AG04449 (cell line): ENCODE data around the gene CDKN2B-AS1.
A peak's percentile ranks its signal among the peaks of the same experiment; 100 is the strongest.

Experiments used
- CTCF ChIA-PET: fragments of 350-600 bp; formaldehyde crosslinking; extraction: SDS; loops from one replicate; lab custom pipeline; 2021; ENCODE audit warnings: antibody characterized with exemption; lab: Yijun Ruan, JAX
- POLR2A ChIA-PET: fragments of 400-600, 350-600 bp; formaldehyde crosslinking; extraction: SDS; loops from one replicate; lab custom pipeline; 2020; ENCODE audit warnings: antibody characterized with exemption, inconsistent platforms; lab: Yijun Ruan, JAX
- DNase-seq: peaks from one replicate; pipeline ENCODE4 v3.0.0-alpha.2; 2010; ENCODE audit warnings: low read depth, low spot score
- H3K4me3 ChIP-seq: 2 replicates; pipeline ENCODE4 v1.5.1; 2011; ENCODE audit warnings: low read depth, mild to moderate bottlenecking, control low read depth, low read length
- TF ChIP-seq, protein P1 (sequence below): IDR thresholded peaks from one replicate; pipeline ENCODE4 v1.5.1; 2011; ENCODE audit warnings: mild to moderate bottlenecking, moderate library complexity, low read length, control low read depth, inconsistent platforms; ENCODE audit not compliant: insufficient read depth; ENCODE audit errors: missing control alignments

Gene CDKN2B-AS1

DNA sequence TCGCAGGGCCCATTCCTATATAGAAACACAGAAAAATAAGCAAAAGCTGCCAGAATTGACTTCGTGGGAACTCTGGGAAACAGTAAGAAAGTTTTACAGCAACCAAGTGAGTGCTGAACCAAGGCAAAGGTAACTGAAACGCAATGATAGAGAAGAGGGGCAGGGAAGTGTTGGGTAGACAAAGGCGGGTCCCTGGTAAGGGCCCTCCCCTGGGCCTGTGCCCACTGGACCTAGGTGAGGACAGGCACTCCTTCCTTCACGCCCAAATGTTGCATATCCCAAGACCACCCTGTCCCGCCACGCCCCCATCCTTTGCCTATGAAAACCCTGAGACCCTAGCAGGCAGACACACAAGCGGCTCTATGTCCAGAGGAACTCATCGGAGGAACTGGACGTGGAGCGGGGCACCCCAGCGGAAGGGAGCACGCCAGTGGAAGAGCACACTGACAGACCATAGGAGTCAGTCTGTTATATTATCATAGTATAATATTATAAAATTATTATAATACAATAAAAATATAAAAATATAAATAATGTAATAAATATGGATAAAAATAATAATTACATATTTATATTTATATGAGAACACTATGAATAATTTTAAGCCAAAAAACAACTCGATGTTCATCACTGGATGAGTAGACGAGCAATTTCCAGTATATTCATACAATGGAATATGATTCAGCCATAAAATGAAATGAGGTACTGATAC, 28.3 kb upstream of the CDKN2B-AS1 start:
- ChIA-PET POLR2A (no interaction called here), CTCF (interaction anchor here (0.7 to 1.2 kb wide), 8 partner anchors 11 to 154 kb away, joined by 3 to 7 read pairs (median 4); no protein-coding TSS in a partner anchor)
- DNase-seq, result no peak
- H3K4me3 ChIP-seq, result no peak overlapping the region
- TF ChIP-seq, protein P1, sequence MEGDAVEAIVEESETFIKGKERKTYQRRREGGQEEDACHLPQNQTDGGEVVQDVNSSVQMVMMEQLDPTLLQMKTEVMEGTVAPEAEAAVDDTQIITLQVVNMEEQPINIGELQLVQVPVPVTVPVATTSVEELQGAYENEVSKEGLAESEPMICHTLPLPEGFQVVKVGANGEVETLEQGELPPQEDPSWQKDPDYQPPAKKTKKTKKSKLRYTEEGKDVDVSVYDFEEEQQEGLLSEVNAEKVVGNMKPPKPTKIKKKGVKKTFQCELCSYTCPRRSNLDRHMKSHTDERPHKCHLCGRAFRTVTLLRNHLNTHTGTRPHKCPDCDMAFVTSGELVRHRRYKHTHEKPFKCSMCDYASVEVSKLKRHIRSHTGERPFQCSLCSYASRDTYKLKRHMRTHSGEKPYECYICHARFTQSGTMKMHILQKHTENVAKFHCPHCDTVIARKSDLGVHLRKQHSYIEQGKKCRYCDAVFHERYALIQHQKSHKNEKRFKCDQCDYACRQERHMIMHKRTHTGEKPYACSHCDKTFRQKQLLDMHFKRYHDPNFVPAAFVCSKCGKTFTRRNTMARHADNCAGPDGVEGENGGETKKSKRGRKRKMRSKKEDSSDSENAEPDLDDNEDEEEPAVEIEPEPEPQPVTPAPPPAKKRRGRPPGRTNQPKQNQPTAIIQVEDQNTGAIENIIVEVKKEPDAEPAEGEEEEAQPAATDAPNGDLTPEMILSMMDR, result no peak

DNA sequence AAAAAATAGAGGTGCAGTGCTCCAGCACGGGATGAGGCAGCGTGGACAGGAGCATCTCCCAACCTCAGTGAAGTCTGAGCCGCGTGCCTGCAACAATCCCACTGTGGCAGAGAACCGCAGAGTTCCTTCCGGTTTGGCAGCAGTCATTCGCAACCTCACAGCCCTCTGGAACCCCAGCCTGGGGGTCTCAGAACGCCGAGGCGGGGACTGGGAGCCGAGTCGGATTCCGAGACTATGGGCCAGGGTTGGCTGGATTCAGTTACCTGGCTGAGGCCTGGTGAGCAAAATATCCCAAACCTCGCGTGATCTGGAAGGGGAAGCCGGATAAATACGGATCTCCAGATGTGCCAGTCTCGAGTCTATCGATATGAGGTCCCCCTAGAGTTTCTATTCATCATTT, 27.4 kb upstream of the CDKN2B-AS1 start:
- ChIA-PET POLR2A (no interaction called here), CTCF (interaction anchor here (1.3 to 5.0 kb wide), 4 partner anchors 19 to 153 kb away, joined by 4 to 32 read pairs (median 18); partner anchors contain the start of gene CDKN2B)
- TF ChIP-seq, protein P1, result no peak
- no peak for DNase-seq
- H3K4me3 ChIP-seq, result no peak overlapping the region

DNA sequence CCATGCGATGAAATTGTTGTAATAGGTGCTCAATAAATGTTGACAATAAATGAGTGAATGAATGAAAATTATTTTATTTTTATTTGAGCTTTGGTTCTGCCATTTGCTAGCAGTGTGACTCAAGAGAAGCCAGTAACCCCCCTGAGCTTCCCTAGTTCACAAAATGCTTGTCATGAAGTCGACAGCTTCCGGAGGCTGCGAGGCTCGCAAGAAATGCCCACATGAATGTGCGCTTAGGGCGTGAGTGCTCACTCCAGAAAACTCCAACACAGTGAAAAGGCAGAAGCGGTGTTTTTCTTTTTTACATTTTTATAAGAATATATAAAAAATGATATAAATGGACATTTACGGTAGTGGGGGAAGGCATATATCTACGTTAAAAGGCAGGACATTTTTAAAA, 26.9 kb upstream of the CDKN2B-AS1 start:
- DNase-seq, result no peak
- TF ChIP-seq, protein P1, result no peak
- POLR2A ChIA-PET, result no interaction called here
- CTCF ChIA-PET, result interaction anchor here (1.0 to 5.0 kb wide), 7 partner anchors 18 to 276 kb away, joined by 3 to 32 read pairs (median 7); partner anchors contain the start of gene CDKN2B
- no peak overlapping the region for H3K4me3 ChIP-seq

DNA sequence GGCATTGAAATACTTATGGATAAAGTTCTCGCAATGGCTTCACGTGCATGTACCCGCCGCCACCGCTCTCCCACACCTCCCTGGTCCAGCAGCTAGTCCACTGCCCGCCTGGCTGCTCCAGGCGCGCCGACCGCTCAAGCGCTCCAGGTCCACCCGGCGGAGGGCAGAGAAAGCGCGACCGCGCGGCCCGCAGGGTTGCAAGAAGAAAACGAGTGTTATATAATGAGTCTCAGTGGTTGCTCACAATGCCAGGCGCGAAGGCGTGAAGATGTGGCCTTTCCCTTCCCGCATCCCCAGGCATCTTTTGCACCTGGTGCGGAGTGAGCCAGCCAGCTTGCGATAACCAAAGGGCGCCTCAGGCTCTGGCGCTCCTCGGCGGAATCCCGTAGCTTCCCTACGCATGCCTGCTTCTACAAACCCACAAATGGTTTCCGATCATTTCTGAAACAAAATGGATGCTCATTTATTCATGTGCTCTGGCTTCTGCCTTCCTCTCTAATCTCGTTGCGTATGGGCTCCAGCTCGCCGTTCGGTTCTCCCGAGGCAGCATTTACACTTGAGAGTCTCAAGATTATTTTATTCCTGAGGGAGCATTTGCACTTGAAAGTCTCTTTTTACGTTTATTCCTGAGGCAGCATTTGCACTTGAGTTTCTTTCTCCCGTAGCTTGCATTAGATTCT, 26.1 kb upstream of the CDKN2B-AS1 start:
- POLR2A ChIA-PET, result no interaction called here
- TF ChIP-seq, protein P1, result no peak
- CTCF ChIA-PET, result interaction anchor here (1.0 to 5.0 kb wide), 7 partner anchors 18 to 276 kb away, joined by 3 to 32 read pairs (median 7); partner anchors contain the start of gene CDKN2B
- H3K4me3 ChIP-seq, result peak overlapping the region; percentile 36
- no peak for DNase-seq

DNA sequence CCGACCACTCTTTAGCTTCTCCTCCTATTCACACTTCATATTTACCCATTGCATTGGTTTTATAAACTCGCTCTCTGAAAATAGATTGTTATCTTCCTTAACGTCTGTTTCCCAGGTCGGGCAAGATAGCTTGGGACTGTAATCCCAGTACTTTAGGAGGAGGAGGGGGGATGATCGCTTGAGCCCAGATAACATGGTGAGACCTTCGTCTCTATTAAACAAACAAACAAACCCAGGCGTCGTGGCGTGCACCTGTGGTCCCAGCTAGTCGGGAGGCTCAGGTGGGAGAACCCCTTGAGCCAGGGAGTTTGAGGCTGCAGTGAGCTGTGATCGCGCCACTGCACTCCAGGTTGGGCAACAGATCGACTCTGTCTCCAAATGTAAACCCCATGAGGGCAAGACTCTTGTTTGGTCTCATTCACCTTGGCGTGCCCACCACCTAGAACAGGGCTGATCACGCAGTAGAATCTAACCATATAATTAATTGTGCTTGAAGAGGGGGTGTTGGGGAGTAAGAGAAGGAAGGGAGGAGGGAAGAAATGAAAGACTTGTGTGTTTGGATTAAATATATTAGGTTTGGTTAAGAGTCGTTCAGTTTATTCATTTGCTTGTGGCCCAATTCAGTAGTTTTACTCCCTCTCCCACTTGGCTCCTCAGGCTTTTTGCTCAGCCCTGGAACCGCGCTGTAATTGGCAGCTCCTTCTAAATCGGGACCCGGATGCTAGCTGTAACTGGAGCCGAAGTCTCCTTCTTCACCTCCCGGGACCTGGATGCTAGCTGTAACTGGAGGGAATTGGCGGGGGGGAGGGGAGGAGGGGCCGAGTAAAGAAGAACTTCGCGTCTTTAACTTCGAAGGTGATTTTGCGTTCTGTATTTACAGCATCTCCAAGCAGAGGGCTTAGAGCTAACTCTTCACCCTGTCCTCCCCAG, 25.3 kb upstream of the CDKN2B-AS1 start:
- ChIA-PET POLR2A (no interaction called here), CTCF (interaction anchor here (1.5 to 5.0 kb wide), 6 partner anchors 9 to 275 kb away, joined by 4 to 32 read pairs (median 8); partner anchors contain the start of gene CDKN2B)
- H3K4me3 ChIP-seq, result no peak overlapping the region
- TF ChIP-seq, protein P1, result no peak
- DNase-seq, result no peak
